ENCODE data around the gene BRINP2.

BRINP2 gene

GRCh38 chr1:177227978-177228692 lies 57.4 kb downstream of the BRINP2 start:
- peak; percentile 31 to 48 for DNase-seq

- DNase-seq = peak in 1 of 2 experiments; percentile 25
Observed at GRCh38 chr1:177228693-177229065, 57.9 kb downstream of the BRINP2 start.

- no peak for DNase-seq
Observed at GRCh38 chr1:177229781-177230180, 59.0 kb downstream of the BRINP2 start.

GRCh38 chr1:177230228-177231016 lies 59.7 kb downstream of the BRINP2 start:
- no peak for DNase-seq

- DNase-seq = peak in 1 of 2 experiments; percentile 68
Observed at GRCh38 chr1:177235350-177235749, 64.6 kb downstream of the BRINP2 start.

GRCh38 chr1:177236962-177237361 lies 66.2 kb downstream of the BRINP2 start:
- no peak for DNase-seq

- no peak for DNase-seq
Observed at GRCh38 chr1:177238967-177239366, 68.2 kb downstream of the BRINP2 start.

GRCh38 chr1:177239792-177240191 lies 69.0 kb downstream of the BRINP2 start:
- DNase-seq = no peak

GRCh38 chr1:177243773-177244172 lies 73.0 kb downstream of the BRINP2 start:
- no peak for DNase-seq

GRCh38 chr1:177246710-177247580 lies 76.2 kb downstream of the BRINP2 start:
- DNase-seq = no peak

- DNase-seq = no peak
Observed at GRCh38 chr1:177247623-177248176, 76.9 kb downstream of the BRINP2 start.

GRCh38 chr1:177248258-177248657 lies 77.5 kb downstream of the BRINP2 start:
- no peak for DNase-seq

GRCh38 chr1:177249231-177249630 lies 78.5 kb downstream of the BRINP2 start:
- DNase-seq = no peak

GRCh38 chr1:177252877-177253276 lies 82.1 kb downstream of the BRINP2 start:
- DNase-seq = no peak

- no peak for DNase-seq
Observed at GRCh38 chr1:177255411-177255810, 84.7 kb downstream of the BRINP2 start.

GRCh38 chr1:177256153-177257075 lies 85.7 kb downstream of the BRINP2 start:
- peak; percentile 61 to 96 for DNase-seq

- DNase-seq = no peak
Observed at GRCh38 chr1:177257128-177257527, 86.4 kb downstream of the BRINP2 start.

GRCh38 chr1:177257576-177257975 lies 86.8 kb downstream of the BRINP2 start:
- no peak for DNase-seq

GRCh38 chr1:177270863-177271262 lies 100.1 kb downstream of the BRINP2 start:
- DNase-seq = no peak

GRCh38 chr1:177273141-177273540 lies 102.4 kb downstream of the BRINP2 start:
- DNase-seq = no peak

- DNase-seq = no peak
Observed at GRCh38 chr1:177274687-177275211, 104.0 kb downstream of the BRINP2 start.

- no peak for DNase-seq
Observed at GRCh38 chr1:177275736-177276135, 105.0 kb downstream of the BRINP2 start.

All from NCI-H526 (cell line).